HG02571 (cell line): ENCODE data around the gene ASB7.
"Not testable (repeated sequence)": the region's sequence is repeated elsewhere in the genome, so short reads cannot be mapped to it uniquely, and the experiment has no call there.

Experiments used
- ATAC-seq: cut with Tn5 transposase; IDR thresholded peaks from one replicate; pipeline ENCODE4 v1.9.1; 2021; ENCODE audit warnings: mild to moderate bottlenecking, moderate library complexity; ENCODE audit not compliant: unreplicated experiment

Gene ASB7

DNA sequence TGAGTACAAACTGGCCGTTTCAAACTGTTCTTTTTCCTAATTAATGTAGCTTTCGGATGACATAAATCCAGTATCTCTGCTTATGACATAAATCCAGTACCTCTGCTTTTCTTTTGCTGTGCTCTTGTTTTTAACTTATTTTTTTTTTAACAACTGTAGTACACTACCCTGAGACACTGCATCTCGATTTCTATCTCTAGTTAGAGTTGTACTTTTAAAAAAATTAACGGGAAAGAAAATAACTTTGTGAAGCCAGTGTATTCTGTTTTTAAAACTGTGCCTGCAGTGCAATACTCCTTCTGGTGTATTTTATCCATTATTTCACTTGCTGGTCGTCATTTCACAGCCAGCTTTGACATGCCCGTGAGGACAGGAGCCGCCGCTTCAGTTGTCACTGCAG lies 46.6 kb downstream of the ASB7 start:
- ATAC-seq = no peak

DNA sequence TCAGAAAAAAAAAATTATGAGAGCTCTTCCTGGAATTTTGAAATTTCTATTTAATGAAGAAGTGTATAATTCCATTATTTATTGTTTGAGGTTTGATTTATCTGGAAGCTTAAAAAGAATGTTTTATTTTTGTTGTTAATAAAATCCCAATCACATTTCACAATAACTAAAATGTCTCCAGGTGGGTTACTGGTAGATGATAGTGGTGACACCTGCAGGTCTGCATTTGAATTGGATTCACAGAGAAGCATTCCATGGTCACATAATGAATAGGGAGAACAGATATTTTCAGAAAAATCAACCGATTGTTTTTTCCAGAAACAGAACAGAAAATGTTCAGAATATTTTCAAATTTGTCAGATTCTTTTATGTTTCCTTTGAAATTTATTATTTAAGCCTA lies 48.3 kb downstream of the ASB7 start:
- ATAC-seq = no peak

DNA sequence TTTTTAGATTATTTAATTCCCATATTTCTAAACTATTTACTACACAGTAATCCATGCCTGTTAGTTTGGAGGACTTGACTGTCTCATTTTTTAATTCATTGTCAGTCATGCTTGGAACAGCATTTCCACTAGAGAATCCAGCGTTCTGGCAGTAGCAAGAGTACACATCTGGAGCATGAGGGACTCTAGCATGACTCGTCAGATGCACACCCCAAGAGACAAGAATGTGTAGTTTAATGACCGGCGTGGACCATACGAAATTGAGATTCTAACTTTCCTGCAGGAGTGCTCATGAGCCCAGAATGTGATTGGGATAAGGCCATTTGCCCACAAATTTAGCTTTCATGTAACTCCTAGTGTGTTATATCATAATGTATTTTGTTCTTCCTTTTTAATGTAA lies 48.9 kb downstream of the ASB7 start:
- ATAC-seq = no peak

DNA sequence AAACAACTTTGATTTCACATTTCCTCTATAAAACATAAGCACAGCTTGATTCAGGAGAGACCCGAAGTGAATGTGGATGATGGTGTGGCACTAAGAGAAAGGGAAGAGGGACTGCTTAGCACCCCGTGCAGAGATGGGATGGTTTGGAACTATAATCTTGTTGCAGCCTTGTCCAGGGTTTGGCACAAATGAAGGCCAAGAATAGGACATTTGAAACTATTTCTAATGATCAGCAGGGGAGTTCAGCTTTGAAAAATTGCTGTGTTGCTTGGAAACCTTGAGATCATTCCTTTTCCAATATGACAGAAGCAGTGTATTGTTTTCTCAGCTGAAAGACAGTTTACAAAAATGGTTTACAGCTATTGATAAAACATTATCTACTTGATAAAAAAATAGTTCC lies 49.7 kb downstream of the ASB7 start:
- no peak for ATAC-seq

DNA sequence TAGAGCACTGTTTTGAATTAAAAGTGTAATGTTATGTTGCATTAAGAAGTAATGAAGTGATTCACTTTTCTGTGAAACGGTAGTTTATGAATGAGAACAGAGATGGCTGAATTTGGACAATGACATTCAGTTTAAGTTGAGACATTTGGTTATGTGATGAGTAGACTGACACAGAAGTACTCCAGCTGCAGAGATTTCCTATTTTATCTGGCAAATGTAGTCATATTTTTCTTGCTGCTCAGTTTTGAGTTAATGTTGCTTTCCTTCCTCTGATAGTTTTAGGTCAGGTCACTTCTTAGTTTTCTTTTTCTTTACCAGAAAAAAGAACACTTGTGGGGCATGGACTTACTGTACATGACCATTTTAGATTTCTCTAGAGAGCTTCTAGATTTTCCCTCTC lies 51.2 kb downstream of the ASB7 start:
- no peak for ATAC-seq

DNA sequence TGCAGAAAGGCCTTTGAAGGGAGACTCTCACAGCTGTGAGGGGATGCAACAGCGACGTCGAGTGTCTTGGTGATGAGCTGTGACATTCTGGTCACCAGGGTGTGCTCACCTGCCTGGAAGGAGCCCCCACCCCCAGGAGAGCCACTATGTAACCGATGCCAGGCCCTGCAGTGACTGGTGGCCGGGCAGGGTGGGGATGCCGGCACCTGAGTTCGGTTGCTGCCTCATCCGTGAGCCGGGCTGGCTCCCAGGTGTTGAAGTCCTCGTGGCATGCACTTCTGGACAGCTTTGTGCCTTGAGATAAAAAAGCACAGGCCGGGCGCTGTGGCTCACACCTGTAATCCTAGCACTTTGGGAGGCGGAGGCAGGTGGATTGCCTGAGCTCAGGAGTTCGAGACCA lies 56.5 kb downstream of the ASB7 start:
- no peak for ATAC-seq

DNA sequence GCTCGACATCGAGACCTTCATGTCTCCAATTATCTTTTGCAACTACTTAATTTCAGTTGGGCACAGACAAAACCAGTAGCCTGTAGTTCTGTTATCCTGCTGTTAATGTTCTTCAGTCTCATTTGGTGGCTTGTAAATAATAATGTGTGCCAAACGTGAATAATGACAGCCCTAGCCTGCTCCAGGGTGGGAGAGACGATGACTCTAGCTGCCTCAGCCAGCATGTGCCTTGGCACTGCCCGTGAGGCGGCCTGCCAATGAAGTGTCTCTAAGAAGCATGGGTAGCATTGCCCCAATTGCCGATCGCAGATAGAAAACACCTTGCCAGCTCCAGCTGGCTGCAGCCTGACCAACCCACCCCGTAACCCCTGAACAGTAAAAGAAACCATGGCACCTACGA lies 58.8 kb downstream of the ASB7 start:
- ATAC-seq = no peak

DNA sequence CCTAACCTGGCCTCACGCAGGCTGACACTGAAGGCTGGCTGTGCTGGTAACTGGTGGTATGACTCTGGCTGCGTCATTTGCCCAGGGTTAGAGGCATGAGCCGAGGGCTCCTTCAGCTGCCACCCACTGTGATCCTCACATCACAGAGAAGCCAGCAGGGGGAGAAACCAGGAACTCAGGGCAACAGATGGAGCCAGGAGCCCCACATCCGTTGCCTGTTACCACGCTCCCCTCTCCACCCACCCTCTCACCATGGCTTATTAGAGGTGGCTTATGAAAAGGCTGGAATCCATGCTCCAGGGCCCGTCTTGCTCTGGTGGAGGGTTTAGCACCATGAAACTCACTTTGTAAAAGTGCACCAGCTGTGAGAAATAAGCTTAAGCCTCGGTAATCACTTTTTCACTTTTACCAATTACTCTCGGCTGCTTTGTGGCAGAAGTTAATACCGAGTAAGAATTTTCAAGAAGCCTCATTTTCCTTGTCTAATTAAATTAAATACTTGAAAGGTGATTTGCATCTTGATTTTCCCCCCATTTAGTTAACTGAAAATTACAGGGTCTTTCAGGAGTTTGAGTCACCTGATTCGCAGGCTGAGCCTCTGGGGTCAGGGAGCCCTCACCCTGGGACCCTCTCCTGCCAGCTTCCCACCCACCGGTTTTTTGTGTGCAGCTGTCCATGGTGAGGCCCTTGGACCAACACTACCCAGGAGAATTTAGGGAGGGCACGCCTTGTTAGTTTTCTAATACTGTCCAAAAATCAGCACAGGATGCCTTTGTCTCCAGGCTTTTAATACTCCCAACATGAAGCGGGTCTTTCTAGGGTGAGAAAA lies 60.9 kb downstream of the ASB7 start:
- ATAC-seq = no peak

DNA sequence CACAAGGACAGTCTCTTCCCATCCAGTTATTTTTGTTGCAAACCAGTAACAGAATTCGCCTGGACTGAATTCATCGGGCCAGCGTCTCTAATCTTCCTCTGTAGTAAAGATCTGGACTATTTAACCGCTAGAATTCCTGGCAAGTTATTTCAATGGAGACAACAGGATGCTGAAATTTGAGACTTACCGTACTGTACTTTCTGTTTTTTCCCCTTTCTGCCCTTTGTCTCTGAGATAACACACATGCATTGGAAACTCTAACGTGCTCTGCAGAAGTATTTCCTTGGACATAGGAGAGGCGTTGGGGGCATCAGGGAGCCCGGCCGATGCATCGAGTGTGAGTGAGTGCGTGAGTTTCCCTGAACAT lies 61.5 kb downstream of the ASB7 start:
- ATAC-seq = no peak

DNA sequence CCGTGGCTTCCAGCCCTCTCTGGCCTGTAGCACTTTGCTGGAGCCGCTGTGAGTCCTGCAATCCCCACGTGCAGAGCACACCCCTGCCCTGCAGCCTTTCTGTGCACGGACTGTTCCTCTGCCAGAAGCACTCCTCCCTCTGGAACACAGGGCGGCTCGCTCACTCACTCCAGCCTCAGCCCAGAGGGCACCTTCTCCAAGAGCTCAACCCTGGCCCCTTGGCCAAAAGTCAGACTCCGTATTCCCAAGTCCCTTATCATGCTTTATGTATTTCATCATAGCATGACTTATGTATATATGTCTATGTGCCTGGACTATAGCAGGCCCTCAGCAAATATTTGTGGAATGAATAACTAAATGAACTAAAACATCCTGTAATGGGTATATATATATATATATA lies 63.2 kb downstream of the ASB7 start:
- ATAC-seq = no peak

DNA sequence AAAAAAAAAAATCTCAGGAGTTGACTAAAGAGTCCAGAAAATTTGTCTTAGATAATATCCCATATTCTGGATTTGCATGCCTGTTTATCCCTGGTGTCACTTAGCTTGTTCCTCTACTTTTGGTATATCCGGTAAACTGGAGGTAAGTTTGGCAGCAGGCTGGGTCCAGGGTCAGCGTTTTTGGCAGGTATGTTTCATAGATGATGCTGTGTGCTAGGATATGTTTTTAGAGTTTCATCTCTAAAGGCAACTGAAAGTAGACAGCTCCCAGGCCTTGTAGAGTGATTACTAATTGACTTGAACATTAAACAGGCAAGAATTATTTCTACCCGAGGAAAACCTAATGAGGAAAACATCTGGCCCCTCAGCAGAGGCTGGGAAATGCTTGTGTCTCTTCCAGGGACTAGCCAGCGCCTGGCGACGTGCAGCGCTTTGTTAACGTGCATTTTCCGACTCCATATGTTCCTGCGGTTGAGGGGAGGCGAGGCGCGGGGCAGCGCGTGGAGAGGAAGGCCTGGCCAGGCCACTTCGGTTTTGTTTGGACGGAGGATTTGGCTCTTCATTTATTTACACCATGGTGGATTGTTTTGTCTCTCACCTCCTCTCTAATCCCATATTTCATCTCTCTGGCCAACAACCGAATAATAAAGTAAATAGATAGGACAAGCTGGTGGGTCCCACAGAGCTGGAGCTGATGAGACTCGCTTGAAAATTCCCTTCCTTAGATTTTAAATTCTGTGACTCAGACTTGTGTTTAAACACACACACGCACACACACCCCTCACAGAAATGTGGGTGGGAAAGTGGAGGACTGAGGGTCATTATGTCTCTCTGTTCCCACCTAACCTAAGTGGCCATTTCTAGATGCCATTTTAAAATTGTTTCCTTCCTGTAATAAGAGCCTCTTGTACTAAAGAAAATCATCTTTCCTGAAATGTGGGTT lies 65.3 kb downstream of the ASB7 start:
- no peak for ATAC-seq

DNA sequence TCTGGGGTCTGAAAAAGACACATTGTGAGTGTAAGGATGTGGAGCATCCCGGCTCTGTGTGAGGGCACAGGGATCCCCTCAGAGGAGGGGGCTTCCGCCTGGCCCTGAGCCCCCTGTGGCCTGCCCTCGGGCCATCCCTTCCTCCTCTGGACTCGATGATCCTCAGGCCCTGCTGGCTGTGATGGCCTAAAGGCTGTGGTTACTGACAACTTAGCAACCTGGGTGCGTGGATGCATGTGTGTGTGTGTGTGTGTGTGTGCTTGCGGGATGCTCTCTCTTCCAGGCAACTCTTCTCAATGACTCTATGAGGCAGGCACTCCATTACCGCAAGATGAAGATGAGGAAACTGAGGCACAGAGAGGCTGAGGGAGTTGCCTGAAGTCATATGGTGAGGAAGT lies 66.0 kb downstream of the ASB7 start:
- no peak for ATAC-seq

DNA sequence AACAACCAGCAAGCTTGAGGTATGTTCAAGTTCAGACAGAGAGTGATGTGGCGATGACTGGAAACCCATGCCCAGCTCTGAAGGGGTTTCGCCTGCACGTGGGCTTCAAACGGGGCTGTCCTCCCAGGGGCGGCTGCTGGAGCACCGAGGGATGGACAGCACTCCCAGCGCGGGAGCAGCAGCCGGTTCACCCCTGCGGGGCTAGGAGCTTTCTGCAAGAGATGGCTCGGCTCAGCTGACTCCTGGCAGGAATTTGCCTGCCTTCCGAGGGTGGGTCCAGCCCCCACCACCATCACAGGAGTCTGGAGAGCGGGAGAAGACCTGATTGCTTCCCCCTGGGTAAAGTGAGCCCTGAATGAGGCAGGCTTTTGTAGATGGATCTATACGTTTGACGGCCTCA lies 66.9 kb downstream of the ASB7 start:
- no peak for ATAC-seq

DNA sequence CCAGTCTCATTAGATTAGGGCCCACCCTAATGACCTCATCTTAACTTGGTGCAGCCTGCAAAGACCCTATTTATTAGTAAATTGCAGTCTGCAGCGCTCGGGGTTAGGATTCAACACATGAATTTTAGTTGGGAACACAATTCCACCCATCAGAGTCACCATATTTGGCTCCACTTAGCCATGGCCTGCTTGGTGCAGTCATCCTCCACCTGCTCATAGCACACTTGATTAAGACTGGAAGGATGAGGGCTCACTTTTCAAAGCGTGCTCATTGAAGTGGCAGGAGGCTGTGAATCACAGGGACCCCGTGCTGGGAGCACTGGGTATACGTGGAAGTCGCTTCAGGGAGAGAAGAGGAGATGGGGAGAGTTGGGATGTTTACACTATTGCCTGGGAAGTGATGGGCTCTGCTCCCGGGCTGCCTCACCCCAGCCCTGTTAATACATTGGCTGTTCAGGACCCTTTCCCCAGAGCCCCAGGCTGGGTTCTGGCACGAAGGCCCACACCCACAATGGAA lies 68.2 kb downstream of the ASB7 start:
- no peak for ATAC-seq

DNA sequence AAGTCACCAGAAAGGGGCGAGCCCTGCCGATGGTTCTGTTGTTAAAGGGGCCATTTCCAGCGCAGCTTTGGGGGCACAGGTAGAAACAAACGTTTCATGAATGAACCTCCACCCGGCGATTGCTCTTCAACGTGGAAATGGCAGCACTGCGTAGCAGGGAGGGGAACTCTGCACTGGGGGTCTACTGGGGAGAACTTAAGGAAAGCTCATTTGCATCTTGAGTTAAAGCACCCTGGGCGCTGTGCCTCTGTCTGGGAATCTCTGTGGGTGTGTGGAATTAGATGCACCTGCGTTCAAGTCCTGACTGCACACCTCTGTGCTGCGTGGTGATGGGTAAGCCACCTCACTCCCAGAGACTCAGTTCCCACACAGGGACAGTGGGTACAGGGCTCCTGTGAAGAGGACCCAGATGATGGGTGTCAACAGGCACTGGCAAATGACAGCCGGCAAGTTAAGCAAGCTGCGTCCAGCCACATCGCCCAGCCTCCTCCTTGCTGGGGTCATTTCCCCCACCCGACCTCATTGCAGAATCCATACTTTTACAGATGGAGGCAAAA lies 68.8 kb downstream of the ASB7 start:
- no peak for ATAC-seq

DNA sequence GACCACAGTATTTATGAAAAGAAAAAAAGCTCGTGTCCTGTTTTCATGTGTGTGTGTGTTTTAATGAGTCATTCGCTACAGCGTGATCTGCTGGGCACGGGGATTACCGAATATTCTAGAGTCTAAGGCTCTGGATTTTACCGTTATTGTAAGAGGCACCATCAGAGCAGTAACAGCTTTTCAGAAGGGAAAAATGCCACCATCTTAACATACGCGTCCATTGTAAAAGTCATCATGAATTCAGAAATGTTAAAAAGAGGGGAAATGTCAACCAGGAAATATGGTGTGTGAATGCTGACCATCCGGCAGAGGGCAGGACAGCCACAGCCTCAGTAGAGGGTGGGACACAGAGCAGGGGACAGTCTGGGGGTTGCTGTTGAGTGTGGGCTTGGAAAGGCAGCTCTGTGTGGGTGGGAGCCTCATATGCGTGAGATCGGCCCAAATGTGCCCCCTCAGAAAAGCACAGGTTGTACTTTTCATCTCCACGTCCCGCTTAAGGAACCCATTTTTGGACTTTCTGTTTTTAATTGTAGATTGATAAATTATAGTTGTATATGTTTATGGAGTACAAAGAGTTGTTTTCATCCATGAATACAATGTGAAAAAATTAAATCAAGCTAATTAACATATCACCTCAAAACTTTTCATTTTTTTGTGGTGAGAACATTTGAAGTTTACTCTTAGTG lies 69.6 kb downstream of the ASB7 start:
- no peak for ATAC-seq

DNA sequence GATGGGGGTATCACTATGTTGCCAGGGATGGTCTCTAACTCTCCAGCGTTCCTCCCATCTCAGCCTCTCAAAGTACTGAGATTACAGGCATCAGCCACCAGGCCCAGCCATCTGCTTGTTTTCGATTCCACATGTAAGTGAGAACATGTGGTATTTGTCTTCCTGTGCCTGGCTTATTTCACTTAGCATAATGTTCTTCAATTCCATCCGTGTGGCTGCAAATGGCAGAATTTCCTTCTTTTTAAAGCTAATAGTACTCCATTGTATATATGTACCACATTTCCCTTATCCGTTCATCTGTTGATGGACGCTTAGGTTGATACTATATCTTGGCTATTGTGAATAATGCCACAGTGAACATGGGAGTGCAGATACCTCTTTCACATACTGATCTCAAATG lies 70.6 kb downstream of the ASB7 start:
- no peak for ATAC-seq

DNA sequence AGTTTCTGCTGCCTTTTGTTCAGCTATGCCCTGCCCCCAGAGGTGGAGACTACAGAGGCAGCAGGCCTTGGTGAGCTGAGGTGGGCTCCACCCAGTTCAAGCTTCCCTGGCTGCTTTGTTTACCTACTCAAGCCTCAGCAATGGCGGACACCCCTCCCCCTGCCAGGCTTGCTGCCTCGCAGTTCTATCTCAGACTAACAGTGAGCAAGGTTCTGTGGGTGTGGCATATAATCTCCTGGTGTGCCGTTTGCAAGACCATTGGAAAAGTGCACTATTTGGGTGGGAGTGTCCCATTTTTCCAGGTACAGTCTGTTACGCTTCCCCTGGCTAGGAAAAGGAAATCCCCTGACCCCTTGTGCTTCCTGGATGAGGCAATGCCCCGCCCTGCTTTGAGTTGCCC lies 76.8 kb downstream of the ASB7 start:
- ATAC-seq = not testable (repeated sequence)

DNA sequence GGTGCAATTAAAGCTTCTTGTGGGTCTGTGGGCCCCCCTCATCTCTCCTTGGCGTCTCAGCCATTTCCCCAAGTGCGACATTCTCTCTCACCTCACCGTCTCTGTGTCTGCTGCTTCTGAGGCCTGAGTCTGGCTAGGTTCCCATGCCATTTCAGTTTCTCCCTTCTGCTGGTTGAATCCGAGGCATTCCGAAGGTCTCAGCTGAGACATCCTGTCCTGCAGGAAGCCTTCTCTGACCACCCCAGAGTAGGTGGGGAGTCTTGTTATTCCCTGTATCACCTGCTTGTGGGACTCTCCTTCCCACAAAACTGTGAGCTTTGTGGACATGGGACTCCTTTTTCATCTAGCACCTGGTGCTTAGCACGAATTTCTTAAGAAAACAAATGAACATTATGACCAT lies 78.3 kb downstream of the ASB7 start:
- ATAC-seq = no peak

DNA sequence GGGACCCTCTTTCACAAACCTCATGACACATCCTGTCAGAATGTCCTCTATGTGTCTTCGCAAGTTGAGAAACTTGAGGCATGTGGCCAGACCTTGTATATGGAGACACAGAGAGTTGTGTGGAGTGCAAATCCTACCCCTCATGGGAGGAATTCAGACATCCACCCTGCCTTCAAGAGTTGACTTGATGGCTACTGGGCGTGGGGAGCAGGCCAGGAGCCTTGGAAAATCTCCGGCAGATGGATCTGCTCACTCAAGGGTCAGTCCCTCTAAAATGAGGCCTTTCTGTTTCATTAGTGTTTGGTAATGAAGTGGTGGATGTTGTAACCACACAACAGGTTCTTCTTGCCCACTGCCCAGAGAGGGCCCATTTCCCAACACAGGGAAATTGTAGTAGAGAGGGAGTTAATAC lies 79.0 kb downstream of the ASB7 start:
- no peak for ATAC-seq

DNA sequence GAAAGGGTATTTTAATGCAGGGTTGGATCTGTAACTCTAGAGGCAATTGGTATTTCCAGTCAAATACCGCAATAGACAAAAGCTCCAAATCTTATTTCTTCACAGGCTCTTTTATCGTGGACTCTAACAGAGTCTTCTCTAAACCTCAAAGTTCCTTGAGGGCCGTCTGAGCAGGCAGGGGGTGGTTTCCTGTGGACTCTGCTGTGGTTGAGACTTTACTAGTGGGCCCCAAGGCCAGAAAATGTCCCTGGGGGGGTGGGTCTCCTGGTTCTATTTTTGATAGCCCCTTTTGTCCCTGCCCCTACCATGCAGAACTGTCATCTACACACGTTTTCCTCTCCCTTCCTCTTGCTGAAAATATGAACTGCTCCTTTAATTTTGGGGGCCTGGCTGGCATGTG lies 80.1 kb downstream of the ASB7 start:
- no peak for ATAC-seq
